Measurements from ENCODE around the gene ALPL.
"Not testable (repeated sequence)": the region's sequence is repeated elsewhere in the genome, so short reads cannot be mapped to it uniquely, and the experiment has no call there.

ALPL gene

GRCh38 chr1:21508580-21509350 lies 458 bp upstream of the ALPL start:
- DNase-seq: peak in 1 of 2 experiments; percentile 75

DNA sequence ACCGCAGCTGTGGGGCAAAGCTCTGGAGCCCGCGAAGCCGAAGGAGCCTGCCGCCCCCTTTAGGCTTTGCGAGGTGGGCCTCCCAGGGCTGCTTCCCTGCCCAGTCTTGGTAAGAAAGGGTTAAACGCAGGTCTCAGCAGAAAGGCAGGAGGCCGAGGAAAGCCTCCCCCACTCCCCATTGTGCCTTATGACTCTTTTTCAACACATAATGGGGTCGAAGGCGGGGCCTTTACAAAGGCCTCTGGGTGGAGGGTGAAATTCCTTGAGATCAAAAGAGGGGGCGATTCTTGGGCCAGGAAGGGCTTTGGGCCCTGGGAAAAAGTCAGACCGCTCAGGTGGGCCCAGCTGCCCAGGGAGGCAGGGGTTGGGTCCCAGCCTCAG lies 880 bp downstream of the ALPL start:
- no peak for DNase-seq

- peak in 1 of 2 experiments; percentile 13 for DNase-seq
Measured at GRCh38 chr1:21510885-21511578, 1.8 kb downstream of the ALPL start.

GRCh38 chr1:21511579-21512522 lies 2.6 kb downstream of the ALPL start:
- no peak for DNase-seq

GRCh38 chr1:21514245-21514644 lies 5.0 kb downstream of the ALPL start:
- DNase-seq: no peak

DNA sequence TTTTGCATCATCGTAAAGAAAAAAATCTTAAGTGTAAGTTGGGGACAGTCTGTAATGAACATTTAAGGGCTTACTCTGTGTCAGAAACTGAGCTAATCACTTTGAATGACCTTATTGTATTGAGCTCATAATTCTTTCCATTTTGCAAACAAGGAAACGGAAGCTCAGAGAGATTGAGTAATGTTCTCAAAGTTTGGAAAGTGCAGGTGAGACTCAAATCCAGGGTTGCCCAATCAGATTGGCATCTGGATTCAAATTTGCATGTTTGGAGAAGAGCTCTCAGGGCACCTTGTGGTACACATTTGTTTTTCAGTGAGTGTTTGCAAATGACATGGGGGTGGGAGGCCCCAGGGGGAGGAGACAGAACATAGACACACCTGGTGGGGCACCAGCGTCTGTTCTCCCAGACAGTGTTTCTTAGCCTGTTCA lies 8.0 kb downstream of the ALPL start:
- peak in 1 of 2 experiments; percentile 42 for DNase-seq

DNA sequence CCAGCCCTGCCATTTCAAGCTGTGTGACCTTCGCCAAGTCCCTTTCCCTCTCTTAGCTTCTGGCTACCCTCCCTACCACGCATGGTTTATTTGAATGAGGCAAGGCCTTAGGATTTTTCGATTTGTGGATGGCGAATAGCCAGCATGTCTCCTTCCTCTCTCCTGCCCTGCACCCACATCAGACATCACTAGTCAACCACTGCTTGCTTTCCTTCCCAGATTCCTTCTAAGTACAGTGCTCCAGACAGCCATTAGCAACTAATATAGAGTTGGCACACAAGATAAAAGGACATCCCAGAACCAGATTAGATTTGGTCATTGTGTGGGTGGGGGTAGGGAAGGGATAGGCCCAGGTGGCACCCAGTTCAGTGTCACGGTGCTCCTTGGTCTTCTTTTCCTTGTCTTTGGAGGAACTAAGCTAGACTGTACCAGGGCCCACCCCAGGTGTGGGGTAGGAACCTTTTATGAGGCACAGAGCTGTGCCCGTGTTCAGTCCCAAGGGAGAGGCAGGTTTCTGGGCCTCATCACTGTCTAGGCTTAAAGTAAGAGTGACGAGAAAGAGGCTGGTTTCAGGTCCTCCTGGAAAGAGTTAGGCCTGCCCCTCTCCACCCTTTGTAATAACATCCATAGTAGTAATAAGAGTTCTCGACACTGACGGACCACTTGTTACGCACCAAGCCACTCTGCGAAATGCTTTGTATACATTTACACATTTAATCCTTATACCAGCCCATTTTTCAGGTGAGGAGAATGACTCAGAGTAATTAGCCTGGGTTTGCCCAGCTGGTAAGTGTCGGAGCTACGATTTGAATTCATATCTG lies 8.6 kb downstream of the ALPL start:
- DNase-seq: no peak

DNA sequence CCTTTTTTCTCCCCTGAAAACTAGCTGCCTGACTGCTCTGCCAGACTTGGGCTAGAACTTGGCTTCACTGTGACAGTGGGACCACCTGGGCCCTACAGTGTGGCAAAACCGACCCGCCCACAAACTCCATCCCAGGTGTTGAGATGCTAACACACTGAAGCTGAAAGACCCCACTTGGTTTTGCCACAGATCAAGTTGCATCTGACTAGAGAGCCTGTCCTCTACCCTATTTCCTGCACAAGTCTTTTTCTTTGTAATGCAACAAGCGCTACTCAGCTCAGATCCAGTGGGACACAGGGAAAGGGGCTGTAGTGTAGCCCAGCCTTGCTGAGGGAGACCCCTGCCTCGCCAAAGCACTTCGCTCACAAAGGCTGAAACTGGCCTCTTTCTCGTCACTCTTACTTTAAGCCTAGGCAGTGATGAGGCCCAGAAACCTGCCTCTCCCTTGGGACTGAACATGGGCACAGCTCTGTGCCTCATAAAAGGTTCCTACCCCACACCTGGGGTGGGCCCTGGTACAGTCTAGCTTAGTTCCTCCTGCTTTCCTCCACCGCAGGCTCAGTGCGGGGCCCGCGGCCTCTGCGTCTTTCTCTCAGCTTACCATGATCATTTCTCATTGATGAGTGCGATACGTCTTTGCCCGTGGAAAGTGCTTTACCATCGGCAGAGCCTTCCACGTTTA lies 9.7 kb downstream of the ALPL start:
- DNase-seq: no peak

GRCh38 chr1:21519486-21520070 lies 10.4 kb downstream of the ALPL start:
- not testable (repeated sequence) for DNase-seq

GRCh38 chr1:21520899-21521716 lies 11.9 kb downstream of the ALPL start:
- DNase-seq: no peak

- no peak for DNase-seq
Measured at GRCh38 chr1:21521717-21522060, 12.5 kb downstream of the ALPL start.

GRCh38 chr1:21522525-21523038 lies 13.4 kb downstream of the ALPL start:
- DNase-seq: no peak

GRCh38 chr1:21523297-21523813 lies 14.1 kb downstream of the ALPL start:
- no peak for DNase-seq

- DNase-seq: no peak
Measured at GRCh38 chr1:21524220-21524619, 15.0 kb downstream of the ALPL start.

- peak; percentile 10 to 42 for DNase-seq
Measured at GRCh38 chr1:21524686-21525339, 15.6 kb downstream of the ALPL start.

GRCh38 chr1:21525340-21525717 lies 16.1 kb downstream of the ALPL start:
- DNase-seq: no peak

DNA sequence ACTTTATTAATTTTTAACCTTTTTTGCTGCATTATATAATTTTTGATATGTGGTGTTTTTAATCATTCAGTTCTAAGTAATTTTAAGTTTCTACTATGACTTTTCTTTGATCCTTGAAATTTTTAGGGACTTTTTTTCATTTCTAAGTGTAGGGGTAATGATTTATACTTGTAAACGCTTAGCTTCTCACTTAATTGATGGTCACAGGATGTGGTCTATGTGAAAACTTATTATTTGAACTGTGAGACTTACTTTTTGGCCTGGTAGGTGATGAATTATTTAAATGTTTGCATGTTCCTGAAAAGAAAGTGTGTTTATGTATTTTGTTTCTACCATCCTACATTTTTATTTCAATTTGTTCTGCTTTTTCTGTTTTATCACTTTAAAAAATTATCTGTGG lies 17.2 kb downstream of the ALPL start:
- DNase-seq: no peak

- no peak for DNase-seq
Measured at GRCh38 chr1:21530368-21531016, 21.3 kb downstream of the ALPL start.

GRCh38 chr1:21531241-21531640 lies 22.0 kb downstream of the ALPL start:
- DNase-seq: no peak
